Measurements from ENCODE around the gene TMEM130.

TMEM130 gene

GRCh38 chr7:98811299-98811698 lies 58.5 kb downstream of the TMEM130 start:
- H2AFZ ChIP-seq (ENCODE audit: low read length) = no peak overlapping the region
- no peaks in the 10 kb centered on the region for H3K27me3 ChIP-seq (ENCODE audit: insufficient read depth, low read length, poor library complexity, severe bottlenecking)
- no peaks in the 10 kb centered on the region for H3K36me3 ChIP-seq (ENCODE audit: insufficient read depth, low read length)
- no peaks in the 10 kb centered on the region for H3K9me2 ChIP-seq (replicated peaks; ENCODE audit: low read depth, low read length)
- H3K9ac ChIP-seq (ENCODE audit: low read depth, low read length, poor library complexity, severe bottlenecking) = no peak overlapping the region
- no peaks in the 10 kb centered on the region for H3F3A ChIP-seq (ENCODE audit: low read depth)
- H3K4me2 ChIP-seq (ENCODE audit: low read depth, low read length, poor library complexity, severe bottlenecking) = no peak overlapping the region
- no peaks in the 10 kb centered on the region for H4K20me1 ChIP-seq (ENCODE audit: insufficient read depth, low read length, poor library complexity, severe bottlenecking)
- H3K9me3 ChIP-seq (ENCODE audit: insufficient read depth, low read depth, low read length) = no peaks in the 10 kb centered on the region
- TF ChIP-seq EZH2phosphoT487 (IDR thresholded peaks at IDR 0.05; ENCODE audit: borderline replicate concordance) = no peak
- TF ChIP-seq, protein P1, sequence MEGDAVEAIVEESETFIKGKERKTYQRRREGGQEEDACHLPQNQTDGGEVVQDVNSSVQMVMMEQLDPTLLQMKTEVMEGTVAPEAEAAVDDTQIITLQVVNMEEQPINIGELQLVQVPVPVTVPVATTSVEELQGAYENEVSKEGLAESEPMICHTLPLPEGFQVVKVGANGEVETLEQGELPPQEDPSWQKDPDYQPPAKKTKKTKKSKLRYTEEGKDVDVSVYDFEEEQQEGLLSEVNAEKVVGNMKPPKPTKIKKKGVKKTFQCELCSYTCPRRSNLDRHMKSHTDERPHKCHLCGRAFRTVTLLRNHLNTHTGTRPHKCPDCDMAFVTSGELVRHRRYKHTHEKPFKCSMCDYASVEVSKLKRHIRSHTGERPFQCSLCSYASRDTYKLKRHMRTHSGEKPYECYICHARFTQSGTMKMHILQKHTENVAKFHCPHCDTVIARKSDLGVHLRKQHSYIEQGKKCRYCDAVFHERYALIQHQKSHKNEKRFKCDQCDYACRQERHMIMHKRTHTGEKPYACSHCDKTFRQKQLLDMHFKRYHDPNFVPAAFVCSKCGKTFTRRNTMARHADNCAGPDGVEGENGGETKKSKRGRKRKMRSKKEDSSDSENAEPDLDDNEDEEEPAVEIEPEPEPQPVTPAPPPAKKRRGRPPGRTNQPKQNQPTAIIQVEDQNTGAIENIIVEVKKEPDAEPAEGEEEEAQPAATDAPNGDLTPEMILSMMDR (conservative IDR thresholded peaks at IDR 0.05; ENCODE audit: low read length) = no peak
- H3K4me1 ChIP-seq (ENCODE audit: insufficient read depth, low read length, poor library complexity, severe bottlenecking) = no peaks in the 10 kb centered on the region
- no peaks in the 10 kb centered on the region for H3K79me2 ChIP-seq (ENCODE audit: insufficient read depth, low read length)
- no peak overlapping the region for H3K4me3 ChIP-seq (ENCODE audit: low read length, poor library complexity, severe bottlenecking)

DNA sequence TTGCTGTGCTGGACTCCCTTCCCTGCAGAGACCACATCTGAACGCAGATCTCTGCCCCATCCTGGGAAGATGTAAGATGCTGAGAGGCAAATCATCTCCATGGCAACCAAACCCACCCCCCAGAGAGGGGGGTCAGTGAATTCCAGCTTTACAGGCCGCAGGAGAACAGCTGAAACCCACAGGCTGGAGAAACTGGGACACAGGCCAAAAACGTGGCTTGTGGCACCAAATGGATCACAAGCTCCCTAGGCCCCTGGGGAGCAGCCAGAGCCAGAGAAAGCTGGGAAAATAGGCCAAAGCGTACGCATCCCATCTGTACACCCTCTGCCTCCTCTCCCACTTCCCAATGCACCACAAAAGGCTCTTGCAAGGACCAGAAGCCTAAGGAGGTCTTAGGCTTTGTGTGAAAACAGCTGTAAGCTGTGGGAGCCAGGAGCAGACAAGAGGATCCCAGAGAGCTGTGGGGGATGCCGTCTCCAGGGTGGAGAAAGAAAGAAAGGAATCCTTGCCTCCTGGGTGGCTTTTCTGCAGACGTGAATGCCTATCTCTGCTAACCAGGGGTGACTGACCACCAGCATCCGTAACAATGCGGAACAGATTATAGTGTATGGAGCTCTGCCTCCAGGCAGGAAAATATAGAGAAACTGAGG lies 59.5 kb downstream of the TMEM130 start:
- H4K20me1 ChIP-seq (ENCODE audit: insufficient read depth, low read length, poor library complexity, severe bottlenecking) = no peaks in the 10 kb centered on the region
- H3F3A ChIP-seq (ENCODE audit: low read depth) = no peaks in the 10 kb centered on the region
- no peaks in the 10 kb centered on the region for H3K27me3 ChIP-seq (ENCODE audit: insufficient read depth, low read length, poor library complexity, severe bottlenecking)
- TF ChIP-seq, protein P1 (conservative IDR thresholded peaks at IDR 0.05; ENCODE audit: low read length) = no peak
- no peak for TF ChIP-seq EZH2phosphoT487 (IDR thresholded peaks at IDR 0.05; ENCODE audit: borderline replicate concordance)
- H3K79me2 ChIP-seq (ENCODE audit: insufficient read depth, low read length) = no peaks in the 10 kb centered on the region
- no peak overlapping the region for H3K4me2 ChIP-seq (ENCODE audit: low read depth, low read length, poor library complexity, severe bottlenecking)
- no peaks in the 10 kb centered on the region for H3K9me2 ChIP-seq (replicated peaks; ENCODE audit: low read depth, low read length)
- no peak overlapping the region for H3K9ac ChIP-seq (ENCODE audit: low read depth, low read length, poor library complexity, severe bottlenecking)
- H3K36me3 ChIP-seq (ENCODE audit: insufficient read depth, low read length) = no peaks in the 10 kb centered on the region
- no peak overlapping the region for H3K4me3 ChIP-seq (ENCODE audit: low read length, poor library complexity, severe bottlenecking)
- H3K9me3 ChIP-seq (ENCODE audit: insufficient read depth, low read depth, low read length) = no peaks in the 10 kb centered on the region
- H2AFZ ChIP-seq (ENCODE audit: low read length) = no peak overlapping the region
- H3K4me1 ChIP-seq (ENCODE audit: insufficient read depth, low read length, poor library complexity, severe bottlenecking) = no peaks in the 10 kb centered on the region

- Histone ChIP-seq H3F3A (ENCODE audit: low read depth) (no peaks in the 10 kb centered on the region), H3K4me3 (ENCODE audit: low read length, poor library complexity, severe bottlenecking) (no peak overlapping the region), H3K4me1 (ENCODE audit: insufficient read depth, low read length, poor library complexity, severe bottlenecking) (no peaks in the 10 kb centered on the region), H4K20me1 (ENCODE audit: insufficient read depth, low read length, poor library complexity, severe bottlenecking) (no peaks in the 10 kb centered on the region), H3K36me3 (ENCODE audit: insufficient read depth, low read length) (no peaks in the 10 kb centered on the region), H3K9ac (ENCODE audit: low read depth, low read length, poor library complexity, severe bottlenecking) (no peak overlapping the region), H3K9me2 (replicated peaks; ENCODE audit: low read depth, low read length) (no peaks in the 10 kb centered on the region), H3K4me2 (ENCODE audit: low read depth, low read length, poor library complexity, severe bottlenecking) (no peak overlapping the region), H2AFZ (ENCODE audit: low read length) (no peak overlapping the region), H3K9me3 (ENCODE audit: insufficient read depth, low read depth, low read length) (no peaks in the 10 kb centered on the region), H3K79me2 (ENCODE audit: insufficient read depth, low read length) (no peaks in the 10 kb centered on the region), H3K27me3 (ENCODE audit: insufficient read depth, low read length, poor library complexity, severe bottlenecking) (no peaks in the 10 kb centered on the region)
- TF ChIP-seq, protein P1 (conservative IDR thresholded peaks at IDR 0.05; ENCODE audit: low read length) = no peak
- no peak for TF ChIP-seq EZH2phosphoT487 (IDR thresholded peaks at IDR 0.05; ENCODE audit: borderline replicate concordance)
Observed at GRCh38 chr7:98808751-98809460, 60.9 kb downstream of the TMEM130 start.
